Activated CD8-positive, alpha-beta memory T cell treated with anti-CD3 and anti-CD28 coated beads for 36 hours (primary cell): ENCODE data around the gene CDC5L. TPM values are rescaled to one million over a fixed set of nuclear protein-coding genes. Genes with fewer than 3 reads are reported as not detected.

Experiments
- CTCF ChIA-PET: fragments of 350-600 bp; sonication (Branson Sonifier 250); formaldehyde crosslinking; loops from one replicate; lab custom pipeline; 2021; ENCODE audit warnings: antibody characterized with exemption; lab: Charles Lee
- POLR2A ChIA-PET: fragments of 350-600 bp; sonication (Branson Sonifier 250); formaldehyde crosslinking; loops from one replicate; lab custom pipeline; 2021; ENCODE audit warnings: antibody characterized with exemption; lab: Charles Lee
- total RNA-seq, 2 experiments: library from RNA; stranded (reverse); gene quantifications; one replicate each; pipeline ENCODE4 v1.2.3, GENCODE V29; 2021

The CDC5L gene
- total RNA-seq, 2 experiments from 2014 or later, result 28.2 to 28.5 TPM

GRCh38 chr6:44478158-44478557 is 90.7 kb downstream of the CDC5L start:
- ChIA-PET POLR2A (no interaction called here), CTCF (interaction anchor here (1.6 kb wide), 1 partner anchor 8 kb away, joined by 5 read pairs; no protein-coding TSS in a partner anchor)

- ChIA-PET CTCF (no interaction called here), POLR2A (no interaction called here)
These were observed 91.2 kb downstream of the CDC5L start for GRCh38 chr6:44478591-44479254.

- CTCF ChIA-PET, result no interaction called here
- POLR2A ChIA-PET, result no interaction called here
These were observed 92.6 kb downstream of the CDC5L start for GRCh38 chr6:44480097-44480541.

GRCh38 chr6:44481056-44481455 is 93.5 kb downstream of the CDC5L start:
- ChIA-PET POLR2A (no interaction called here), CTCF (no interaction called here)

- CTCF ChIA-PET, result no interaction called here
These were observed 94.3 kb downstream of the CDC5L start for GRCh38 chr6:44481760-44482159.

GRCh38 chr6:44485601-44486401 is 98.3 kb downstream of the CDC5L start:
- CTCF ChIA-PET, result interaction anchor here (1.0 kb wide), 1 partner anchor 8 kb away, joined by 5 read pairs; no protein-coding TSS in a partner anchor
- POLR2A ChIA-PET, result no interaction called here

More at GRCh38 chr6:44481760-44482159, 94.3 kb downstream of the CDC5L start:
- POLR2A ChIA-PET, result no interaction called here

DNA sequence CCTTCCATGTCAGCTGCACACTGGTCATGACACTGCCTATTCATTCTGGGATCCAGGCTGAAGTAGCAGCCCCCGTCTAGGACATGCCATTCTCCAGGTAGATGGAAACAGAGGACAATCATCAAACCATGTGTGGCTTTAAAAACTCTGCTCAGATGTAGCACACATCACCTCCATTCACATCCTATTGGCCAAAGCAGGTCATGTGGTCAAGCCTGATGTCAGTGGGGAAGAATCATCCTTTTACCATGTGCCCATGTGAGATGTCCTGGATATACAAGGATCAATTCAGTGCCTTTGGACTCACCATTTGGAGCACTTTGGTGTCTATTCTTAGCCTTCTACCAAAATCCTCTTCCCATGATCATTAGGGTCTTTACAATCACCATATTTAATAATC is 99.5 kb downstream of the CDC5L start:
- ChIA-PET POLR2A (no interaction called here), CTCF (interaction anchor here (1.0 kb wide), 1 partner anchor 9 kb away, joined by 5 read pairs; no protein-coding TSS in a partner anchor)

- ChIA-PET POLR2A (no interaction called here), CTCF (no interaction called here)
These were observed 100.1 kb downstream of the CDC5L start for GRCh38 chr6:44487586-44487985.

GRCh38 chr6:44489910-44490604 is 102.6 kb downstream of the CDC5L start:
- ChIA-PET CTCF (no interaction called here), POLR2A (no interaction called here)

DNA sequence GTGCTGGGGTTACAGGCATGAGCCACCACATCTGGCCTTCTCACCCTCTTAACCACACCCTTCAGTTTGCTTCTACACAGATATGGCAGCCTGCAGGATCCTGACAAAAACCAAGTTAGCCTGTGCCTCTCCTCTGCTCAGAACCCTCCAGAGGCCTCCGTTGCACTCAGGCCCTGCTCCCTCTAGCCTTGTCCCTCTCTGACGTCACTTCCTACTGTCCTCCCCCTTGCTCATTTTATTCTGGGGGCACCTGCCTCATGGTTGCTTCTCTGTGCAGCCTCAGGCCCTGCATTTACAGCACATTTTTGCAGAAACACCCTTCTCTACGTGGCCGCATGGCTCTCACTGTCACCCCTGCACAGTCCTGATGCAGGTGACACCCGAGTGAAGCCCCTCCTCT is 105.6 kb downstream of the CDC5L start:
- CTCF ChIA-PET, result no interaction called here
- POLR2A ChIA-PET, result no interaction called here

DNA sequence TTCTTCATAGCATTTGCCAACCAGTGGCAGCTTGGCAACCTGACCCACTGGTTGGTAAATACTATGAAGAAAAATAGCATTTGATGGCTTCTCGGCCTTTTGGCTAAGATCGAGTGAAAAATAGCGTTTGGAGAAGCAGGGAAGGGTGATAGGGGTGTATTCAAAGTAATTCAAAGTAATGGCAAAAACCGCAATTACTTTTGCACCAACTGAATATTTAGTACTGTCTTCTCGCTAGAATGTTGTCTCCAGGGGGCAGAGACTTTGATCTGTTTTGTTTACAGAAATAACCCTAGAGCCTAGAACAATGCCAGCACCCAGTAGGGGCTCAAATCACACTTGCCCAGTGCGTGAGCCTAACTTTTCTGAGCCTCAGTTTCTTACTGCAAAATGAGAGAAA is 106.1 kb downstream of the CDC5L start:
- ChIA-PET CTCF (no interaction called here), POLR2A (no interaction called here)

DNA sequence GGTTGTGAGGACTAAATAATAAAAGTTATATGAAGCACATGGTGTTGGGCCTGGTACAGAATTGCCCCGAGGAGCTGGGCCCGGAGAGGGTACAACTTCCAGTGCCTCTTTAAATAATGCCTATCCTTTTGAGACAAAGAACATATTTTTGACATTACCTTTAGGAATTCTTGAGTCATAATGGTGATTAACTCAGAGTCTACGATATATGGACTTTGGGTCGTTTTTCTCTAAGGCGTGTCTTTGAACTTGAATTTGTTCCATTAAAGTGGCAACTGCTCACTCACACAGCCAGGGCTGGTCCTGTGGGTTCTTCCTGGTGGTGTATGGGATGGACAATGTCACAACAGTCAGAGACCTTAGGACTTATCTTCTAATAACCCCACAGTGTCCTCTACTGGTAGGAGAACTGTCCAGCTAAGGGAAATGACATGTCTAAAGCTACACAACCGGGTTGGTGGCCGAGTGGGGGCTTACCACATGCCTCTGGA is 106.5 kb downstream of the CDC5L start:
- POLR2A ChIA-PET, result no interaction called here
- CTCF ChIA-PET, result no interaction called here

- POLR2A ChIA-PET, result no interaction called here
- CTCF ChIA-PET, result no interaction called here
These were observed 107.8 kb downstream of the CDC5L start for GRCh38 chr6:44495036-44495901.

DNA sequence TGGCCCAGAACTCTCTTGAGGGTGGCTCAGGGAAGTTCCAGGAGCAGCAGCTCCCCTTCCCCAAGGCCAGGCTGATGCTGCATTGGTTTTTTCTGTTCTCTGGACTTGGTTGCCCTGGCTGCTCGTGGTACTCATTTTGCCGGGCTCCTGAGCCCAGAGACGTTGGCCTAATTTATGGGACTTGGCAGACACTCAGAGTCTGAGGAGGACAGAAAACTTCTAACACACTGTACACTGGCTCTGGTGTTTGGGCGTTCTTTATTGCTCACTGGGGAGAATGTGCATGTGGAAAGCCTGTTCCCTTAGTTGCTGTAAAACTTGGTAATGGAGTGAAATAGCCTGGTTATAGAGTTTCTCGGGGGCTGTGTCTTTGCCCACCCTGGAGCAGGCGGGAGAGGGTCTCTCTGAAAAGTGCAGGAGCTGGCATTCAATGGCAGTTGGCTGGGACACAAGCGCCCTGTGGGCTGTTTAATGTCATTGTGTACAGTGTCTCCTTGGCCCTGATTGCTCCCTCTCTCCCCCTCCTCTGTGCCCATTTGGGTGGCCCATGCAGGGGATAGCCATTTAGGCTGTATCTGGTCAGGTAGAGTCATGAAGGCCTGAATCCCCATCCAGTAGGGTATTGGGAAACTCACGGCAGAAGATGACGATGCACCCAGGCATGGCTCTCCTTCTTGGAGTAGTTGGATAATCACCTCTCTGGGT is 109.3 kb downstream of the CDC5L start:
- ChIA-PET POLR2A (no interaction called here), CTCF (no interaction called here)

DNA sequence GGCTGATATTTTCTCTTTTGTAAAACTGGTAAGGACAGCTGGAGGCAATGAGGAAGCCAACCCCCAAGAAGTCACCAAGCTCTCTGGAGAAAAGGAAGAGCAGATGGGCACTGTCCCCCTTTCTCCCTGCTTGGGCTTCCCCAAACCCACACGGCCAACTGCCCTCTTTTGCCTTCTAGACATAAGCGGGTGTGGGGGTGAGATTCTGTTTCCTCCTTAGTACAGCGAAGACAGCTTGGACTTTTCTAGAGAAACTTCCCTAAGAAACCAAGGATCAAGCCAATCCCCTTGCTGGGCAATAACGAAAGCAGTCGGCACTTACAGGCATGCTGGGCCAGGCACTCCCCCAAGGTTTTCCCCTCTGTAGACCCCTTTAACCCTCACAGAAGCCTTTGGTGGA is 110.3 kb downstream of the CDC5L start:
- ChIA-PET CTCF (no interaction called here), POLR2A (no interaction called here)

GRCh38 chr6:44498436-44498835 is 110.9 kb downstream of the CDC5L start:
- ChIA-PET POLR2A (interaction anchor here (0.6 kb wide), 1 partner anchor 89 kb away, joined by 3 read pairs; no protein-coding TSS in a partner anchor), CTCF (interaction anchor here (1.5 kb wide), 1 partner anchor 23 kb away, joined by 4 read pairs; no protein-coding TSS in a partner anchor)

DNA sequence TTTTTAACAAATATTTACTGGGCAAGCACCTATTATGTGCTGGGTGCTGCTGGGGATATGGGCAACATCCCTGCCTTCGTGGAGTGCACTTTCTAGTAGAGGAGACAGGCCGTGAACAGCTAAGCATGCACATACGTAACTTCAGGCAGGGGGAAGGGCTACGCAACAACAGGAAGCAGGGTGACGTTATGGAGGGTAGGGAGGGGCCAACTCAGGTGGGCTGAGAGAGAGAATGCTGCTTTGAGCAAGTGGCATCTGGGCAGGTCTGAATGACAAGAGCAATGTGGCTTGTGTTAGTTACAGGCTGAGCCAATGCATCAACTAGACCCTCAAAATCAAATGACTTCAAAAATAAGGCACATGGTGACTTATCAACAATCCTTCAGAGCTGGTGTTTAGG is 112.1 kb downstream of the CDC5L start:
- ChIA-PET POLR2A (no interaction called here), CTCF (interaction anchor here (1.5 kb wide), 1 partner anchor 24 kb away, joined by 4 read pairs; no protein-coding TSS in a partner anchor)
